GM19099 (cell line): ENCODE measurements around the gene SRRD.

Experiments
- POLR2A ChIP-seq: IDR thresholded peaks from 3 replicates; pipeline ENCODE4 v1.6.1; 2011; ENCODE audit warnings: low read depth; ENCODE audit not compliant: insufficient read length; ENCODE audit errors: extremely low read depth

Gene SRRD

DNA sequence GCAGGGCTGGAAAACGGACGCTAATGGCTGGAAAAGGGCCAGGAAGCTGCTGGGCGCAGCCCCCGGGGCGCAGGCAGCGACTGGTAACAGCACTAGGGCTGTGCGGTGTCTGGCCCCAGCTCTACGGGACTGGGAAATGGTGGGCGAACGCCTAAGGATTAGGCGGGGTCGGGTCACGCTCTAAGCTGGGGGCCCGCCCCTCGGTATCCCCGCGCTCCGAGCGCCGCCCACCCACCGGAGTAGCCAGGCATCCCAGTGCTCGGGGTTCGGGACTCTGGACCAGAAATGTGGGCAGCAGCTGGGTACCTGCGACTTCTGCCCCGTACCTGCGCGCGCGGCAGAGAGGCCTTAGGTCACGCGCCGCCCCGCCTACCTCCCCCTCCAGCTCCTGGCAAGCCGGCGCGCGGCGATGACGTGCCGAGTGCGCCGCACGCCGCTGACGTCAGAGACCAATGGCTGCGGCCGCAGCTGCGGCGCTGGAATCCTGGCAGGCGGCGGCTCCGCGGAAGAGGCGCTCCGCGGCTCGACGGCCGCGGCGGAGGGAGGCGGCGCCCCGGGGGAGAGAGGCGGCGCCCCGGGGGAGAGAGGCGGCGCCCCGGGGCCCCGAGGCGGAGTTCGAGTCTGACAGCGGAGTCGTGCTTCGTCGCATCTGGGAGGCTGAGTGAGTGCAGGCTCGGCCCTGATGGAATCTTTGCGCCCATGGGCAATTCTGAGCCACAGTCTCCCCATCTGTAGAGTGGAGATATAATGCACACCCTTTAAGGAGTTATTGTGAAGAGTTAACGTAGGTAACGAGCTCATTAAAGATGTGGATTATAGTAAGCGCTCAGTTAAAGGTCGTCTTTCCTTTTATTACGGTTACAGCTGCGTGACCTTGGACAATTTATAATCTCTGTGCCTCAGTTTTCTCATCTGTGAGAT is at the start of gene SRRD, which contains the start of gene HPS4:
Gene SRRD, plus strand, starts transcription at position 439 of the 921 bp plus-strand sequence. Its CDS starts 14 bp downstream, at position 453.
Gene HPS4, minus strand, starts transcription at position 345 of the 921 bp plus-strand sequence. CDS start 2,021 bp downstream, outside the sequence.
- peak; percentile 83 for TF ChIP-seq POLR2A

DNA sequence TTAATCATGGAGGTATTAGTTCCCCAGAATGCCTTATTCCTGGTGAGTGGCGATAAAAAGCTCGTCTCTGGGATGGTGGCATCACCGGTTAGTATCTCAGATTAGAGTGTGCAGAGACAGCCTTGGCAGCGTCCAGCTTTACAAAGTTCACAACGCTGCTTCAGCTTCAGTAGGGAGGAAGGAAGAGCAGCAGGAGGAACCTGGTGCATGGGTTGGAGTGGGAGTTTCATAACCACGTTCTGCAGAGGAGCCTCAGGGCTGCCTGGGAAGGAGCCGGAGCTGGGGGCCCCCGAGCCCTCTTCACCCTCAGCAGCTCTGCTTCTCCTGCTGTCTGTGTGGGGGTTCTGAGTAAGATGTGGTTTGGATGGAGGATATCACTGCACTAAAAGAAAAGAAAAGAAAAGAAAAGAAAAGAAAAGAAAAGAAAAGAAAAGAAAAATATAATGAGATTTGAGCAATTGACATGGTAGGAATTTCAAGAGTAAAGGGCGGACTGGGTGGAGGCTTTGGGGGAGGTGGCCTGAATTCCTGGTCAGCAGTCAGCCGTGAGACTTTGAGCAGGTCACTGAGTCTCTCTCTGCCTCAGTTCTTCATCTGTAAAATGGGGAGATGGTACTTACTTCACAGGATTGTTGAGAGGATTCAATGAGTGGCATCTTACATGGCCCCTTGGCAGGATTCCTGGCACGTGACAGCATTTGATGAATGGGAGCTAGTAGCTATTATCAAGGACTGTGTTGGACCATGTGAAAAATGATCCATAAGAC is 48.2 kb upstream of the SRRD start:
- no peak for TF ChIP-seq POLR2A

DNA sequence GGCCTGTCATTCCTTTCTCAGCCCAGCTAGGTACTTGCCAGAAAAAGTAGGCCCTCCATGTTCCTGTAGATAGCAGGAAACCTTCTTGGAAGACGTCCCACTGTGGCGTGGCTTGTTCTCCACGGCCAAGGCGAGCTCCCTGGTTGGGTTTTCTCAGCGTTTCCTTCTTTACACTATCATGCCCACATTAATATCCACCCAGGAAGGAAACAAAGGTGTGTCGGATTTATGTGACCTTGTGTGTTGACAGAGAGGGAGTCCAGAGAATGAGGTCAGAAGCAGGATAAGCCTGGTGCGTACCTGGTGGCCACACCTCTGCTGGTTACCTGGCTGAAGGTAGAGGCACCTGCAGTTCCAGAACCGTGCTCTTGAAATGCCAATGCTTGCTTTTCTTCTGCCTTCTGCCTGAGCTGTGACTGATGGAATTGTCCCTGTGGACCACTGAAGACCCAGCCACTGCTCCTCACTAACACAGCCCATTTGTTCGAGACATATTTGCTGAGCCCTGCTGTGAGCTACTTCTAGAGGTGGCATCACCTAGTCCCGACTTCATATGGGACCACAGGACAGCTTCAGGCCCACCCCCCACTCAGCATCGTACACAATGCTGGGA is 46.7 kb upstream of the SRRD start:
- no peak for TF ChIP-seq POLR2A

GRCh38 chr22:26437694-26438392 is 45.8 kb upstream of the SRRD start:
- TF ChIP-seq POLR2A = no peak

DNA sequence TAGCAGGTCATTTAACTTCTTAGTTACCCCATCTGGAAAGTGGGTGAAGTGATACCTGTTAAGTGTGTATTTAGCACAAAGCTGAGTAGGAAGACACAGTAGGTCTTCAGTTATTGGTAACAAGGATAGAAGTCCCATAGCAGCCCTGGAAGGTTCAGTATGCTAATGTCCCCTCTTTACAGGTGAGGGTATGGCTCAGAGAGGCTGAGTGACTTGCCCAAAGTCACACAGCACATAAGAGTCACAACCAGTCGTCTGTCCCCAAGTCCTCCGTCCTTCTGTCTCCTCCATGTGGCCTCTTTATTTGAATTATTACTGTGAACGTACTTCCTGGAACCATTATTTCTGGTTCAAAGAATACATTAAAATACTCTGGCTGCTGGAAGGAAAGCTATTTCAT is 44.1 kb upstream of the SRRD start:
- no peak for TF ChIP-seq POLR2A

GRCh38 chr22:26442086-26442756 is 41.5 kb upstream of the SRRD start:
- TF ChIP-seq POLR2A = no peak

- no peak for TF ChIP-seq POLR2A
These were observed 39.6 kb upstream of the SRRD start for GRCh38 chr22:26443901-26444690.

- no peak for TF ChIP-seq POLR2A
These were observed 38.9 kb upstream of the SRRD start for GRCh38 chr22:26444777-26445176.

DNA sequence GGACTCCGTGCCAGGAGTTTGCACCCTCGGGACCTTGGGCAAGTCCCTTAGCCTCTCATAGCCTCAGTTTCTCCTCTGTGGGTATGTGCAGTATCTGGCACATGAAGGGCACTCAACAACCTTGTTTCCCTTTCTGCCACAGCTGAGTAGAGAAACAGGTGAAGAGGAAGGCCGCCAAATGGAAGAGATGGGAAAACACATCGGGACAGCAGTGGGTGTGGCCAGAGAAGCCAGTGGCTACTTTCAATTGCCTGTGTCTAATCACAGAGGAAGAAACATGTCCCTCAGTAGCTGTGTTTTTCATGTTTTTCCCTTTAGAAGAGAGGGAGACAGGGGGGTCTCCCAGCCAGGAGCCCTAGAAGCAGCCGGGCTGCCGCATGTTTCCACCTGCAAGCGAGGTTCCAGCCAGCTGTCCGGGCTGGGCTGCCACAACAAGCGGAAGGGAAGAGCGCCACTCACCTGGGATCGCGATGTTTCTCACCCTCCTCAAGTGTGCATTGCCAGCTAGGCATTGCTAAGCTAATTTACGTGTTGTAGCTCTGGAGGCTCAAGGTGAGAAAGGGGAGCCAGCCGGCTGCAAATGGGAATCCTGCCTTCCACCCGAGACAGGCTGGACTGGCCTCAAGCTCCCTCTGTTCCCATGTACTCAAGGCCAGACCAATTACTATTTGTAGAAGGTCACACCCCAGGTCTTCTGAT is 38.0 kb upstream of the SRRD start:
- TF ChIP-seq POLR2A = no peak

GRCh38 chr22:26446808-26447515 is 36.7 kb upstream of the SRRD start:
- TF ChIP-seq POLR2A = no peak

DNA sequence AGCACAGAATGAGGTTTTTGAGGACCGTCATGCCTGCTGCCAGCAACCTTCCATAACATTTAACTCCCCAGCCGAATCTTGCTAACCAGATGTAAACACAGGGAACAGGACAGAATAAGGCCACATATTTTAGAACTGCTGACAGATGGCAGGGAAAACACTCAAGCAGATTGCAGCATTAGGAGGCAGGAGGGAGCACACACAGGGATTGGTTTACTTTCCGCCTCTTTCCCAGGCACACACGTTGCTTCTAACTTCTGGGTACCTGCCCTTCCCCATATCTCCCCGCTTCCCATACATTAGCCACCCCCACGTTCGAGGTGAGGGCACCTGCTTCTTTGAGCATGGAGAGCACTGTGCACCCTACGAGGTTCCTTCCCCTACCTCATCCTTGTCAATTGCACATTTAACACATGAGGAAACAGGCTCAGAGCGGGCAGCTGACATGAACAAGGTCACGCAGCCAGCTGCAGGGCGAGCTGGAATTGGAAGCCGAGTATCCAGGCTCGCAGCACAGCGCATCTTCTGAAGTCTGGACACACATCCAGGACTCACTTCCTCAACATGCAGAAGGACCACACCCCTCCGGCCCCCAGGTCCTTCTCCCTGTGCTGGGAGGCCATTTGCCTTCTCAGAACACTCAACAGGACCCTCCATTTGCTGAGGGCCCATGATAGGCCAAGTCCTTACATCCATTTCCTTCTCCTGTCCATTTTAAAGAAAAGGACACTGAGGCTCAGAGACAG is 35.9 kb upstream of the SRRD start:
- TF ChIP-seq POLR2A = no peak
